ENCODE results near the gene RYR2. TPM values are rescaled to one million over a fixed set of nuclear protein-coding genes. Genes with fewer than 3 reads are reported as not detected.

RYR2 gene
- total RNA-seq, 1 donor from 2014 or later, result 7.8 TPM

DNA sequence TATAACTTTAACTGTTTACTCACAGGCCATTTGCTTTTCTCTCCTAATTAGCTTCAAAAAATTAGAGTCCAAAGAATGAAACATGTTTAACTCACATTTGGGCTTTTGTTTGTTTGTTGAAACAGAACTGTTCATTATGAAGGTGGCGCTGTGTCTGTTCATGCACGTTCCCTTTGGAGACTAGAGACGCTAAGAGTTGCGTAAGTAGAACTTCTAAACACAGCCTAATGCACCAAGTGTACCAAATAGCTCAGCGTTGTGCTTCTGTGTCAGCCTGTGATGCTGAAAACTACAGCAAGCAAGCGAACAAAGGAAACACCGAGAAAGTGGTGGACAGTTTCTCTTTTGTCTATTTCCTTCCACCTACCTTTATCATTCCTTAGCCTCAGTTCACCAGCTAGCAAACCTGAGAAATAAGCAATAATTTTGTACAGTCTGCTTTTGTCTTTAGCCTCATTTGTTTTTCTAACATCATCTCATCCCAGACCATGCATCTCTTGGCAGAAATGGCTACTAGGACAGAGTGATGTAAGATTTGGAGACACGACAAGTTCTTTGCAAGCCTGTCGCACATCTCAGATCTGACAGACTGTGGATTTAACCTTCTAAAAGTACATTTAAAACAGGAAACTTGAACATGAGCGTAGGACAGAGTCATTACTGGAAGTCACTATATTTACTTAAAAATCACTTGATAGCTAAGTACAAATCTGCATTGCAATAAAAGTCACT, 375.1 kb downstream of the RYR2 start:
- DNase-seq, result no peak

DNA sequence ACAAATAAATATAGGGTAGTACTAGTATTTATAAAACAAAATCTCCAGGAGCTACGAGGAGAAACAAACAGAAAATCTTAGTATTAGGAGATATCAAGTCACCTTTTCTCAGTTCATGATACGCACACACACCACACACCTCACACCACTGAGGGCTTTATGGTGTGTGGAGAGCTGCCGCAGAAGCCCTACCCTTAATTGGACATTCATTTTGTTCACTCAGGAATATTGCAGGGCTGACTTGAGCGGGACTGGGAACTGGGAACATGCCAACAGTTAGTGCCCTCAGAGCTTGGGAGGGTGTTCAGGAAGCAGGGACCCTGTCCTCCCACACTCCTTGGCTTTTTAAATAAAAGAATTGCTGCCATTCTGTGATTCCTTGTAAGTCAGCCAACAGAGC, 386.8 kb downstream of the RYR2 start:
- H3K27me3 ChIP-seq, result no peaks in the 10 kb centered on the region
- DNase-seq (no peak), ATAC-seq (no peak)
- H3K36me3 ChIP-seq, result no peaks in the 10 kb centered on the region
- intact Hi-C loops (cut with DNase I), result no loop called here
- H3K27ac ChIP-seq, result no peak overlapping the region
- H3K9me3 ChIP-seq, result no peaks in the 10 kb centered on the region
- no peak overlapping the region for H3K4me3 ChIP-seq
- H3K4me1 ChIP-seq, result no peaks in the 10 kb centered on the region
- TF ChIP-seq, protein P1, sequence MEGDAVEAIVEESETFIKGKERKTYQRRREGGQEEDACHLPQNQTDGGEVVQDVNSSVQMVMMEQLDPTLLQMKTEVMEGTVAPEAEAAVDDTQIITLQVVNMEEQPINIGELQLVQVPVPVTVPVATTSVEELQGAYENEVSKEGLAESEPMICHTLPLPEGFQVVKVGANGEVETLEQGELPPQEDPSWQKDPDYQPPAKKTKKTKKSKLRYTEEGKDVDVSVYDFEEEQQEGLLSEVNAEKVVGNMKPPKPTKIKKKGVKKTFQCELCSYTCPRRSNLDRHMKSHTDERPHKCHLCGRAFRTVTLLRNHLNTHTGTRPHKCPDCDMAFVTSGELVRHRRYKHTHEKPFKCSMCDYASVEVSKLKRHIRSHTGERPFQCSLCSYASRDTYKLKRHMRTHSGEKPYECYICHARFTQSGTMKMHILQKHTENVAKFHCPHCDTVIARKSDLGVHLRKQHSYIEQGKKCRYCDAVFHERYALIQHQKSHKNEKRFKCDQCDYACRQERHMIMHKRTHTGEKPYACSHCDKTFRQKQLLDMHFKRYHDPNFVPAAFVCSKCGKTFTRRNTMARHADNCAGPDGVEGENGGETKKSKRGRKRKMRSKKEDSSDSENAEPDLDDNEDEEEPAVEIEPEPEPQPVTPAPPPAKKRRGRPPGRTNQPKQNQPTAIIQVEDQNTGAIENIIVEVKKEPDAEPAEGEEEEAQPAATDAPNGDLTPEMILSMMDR (IDR thresholded peaks at IDR 0.05), result no peak

More for the DNA sequence above, 375.1 kb downstream of the RYR2 start:
- H3K9me3 ChIP-seq, result no peaks in the 10 kb centered on the region
- H3K4me1 ChIP-seq, result no peaks in the 10 kb centered on the region
- ATAC-seq, result no peak
- H3K36me3 ChIP-seq, result no peaks in the 10 kb centered on the region
- no peak overlapping the region for H3K4me3 ChIP-seq
- H3K27me3 ChIP-seq, result no peaks in the 10 kb centered on the region
- TF ChIP-seq, protein P1 (IDR thresholded peaks at IDR 0.05), result no peak
- intact Hi-C loops (cut with DNase I), result no loop called here
- no peak overlapping the region for H3K27ac ChIP-seq

DNA sequence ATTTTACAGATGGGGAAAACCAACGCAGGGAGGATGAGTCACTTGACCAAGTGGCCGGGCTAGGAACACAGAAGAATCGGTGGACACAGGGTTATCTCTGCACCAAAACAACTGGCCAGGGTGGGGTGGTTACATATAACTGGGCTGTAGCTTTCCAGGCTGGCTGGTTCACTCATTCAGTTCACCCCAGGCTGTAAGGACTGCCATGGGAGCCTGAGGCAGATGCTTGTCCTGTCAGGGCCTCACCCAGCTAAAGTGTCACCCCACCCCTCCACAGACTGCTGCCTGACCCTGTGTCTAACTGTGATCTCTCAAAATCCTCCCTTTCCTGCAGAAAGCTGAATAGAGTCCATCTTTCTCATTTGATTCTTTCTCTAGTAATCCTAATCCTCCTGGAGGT, 387.3 kb downstream of the RYR2 start:
- Histone ChIP-seq H3K36me3 (no peaks in the 10 kb centered on the region), H3K9me3 (no peaks in the 10 kb centered on the region), H3K4me1 (no peaks in the 10 kb centered on the region), H3K27ac (no peak overlapping the region), H3K4me3 (no peak overlapping the region), H3K27me3 (no peaks in the 10 kb centered on the region)
- ATAC-seq (no peak), DNase-seq (no peak)
- intact Hi-C loops (cut with DNase I), result no loop called here
- TF ChIP-seq, protein P1 (IDR thresholded peaks at IDR 0.05), result no peak

DNA sequence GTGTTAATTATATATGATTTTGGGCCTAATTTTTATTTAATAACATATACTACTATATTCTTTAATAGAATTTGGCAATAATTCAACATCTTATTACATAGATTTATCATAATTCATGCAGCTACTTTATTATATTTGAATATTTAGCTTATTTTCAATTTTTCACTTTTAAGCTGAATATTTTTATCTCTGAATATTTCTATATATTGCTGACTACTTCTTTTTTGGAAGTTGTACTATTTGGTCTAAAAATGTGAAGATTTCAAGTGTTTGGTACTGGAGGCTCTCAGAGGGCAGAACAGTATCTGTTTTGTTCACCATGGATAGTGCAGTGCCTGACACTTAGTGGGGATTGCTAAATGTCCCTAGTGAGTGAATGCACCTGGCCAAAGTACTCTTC, 389.5 kb downstream of the RYR2 start:
- no peaks in the 10 kb centered on the region for H3K9me3 ChIP-seq
- no peaks in the 10 kb centered on the region for H3K27me3 ChIP-seq
- H3K4me1 ChIP-seq, result no peaks in the 10 kb centered on the region
- intact Hi-C loops (cut with DNase I), result no loop called here
- H3K4me3 ChIP-seq, result no peak overlapping the region
- no peak for ATAC-seq
- H3K36me3 ChIP-seq, result no peaks in the 10 kb centered on the region
- no peak overlapping the region for H3K27ac ChIP-seq
- DNase-seq, result no peak
- TF ChIP-seq, protein P1 (IDR thresholded peaks at IDR 0.05), result no peak

DNA sequence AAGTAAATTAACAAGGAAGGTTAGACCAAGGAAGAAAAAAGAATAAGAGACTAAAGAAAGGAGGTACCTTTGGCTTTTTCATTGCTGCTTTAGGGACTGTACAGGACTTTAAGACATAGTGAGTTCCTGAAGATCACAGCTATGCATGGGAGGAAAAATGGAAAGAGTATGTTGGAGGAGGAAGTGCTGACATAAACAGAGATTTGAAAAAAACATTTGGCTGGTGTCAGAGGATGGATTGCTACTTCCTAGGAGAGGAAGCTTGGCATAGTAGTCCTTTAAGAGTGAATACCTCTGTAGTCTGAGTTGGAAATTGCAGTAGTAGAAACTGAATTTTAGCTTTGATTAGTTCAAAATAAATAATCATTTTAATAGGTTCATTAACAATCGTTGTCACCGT, 398.4 kb downstream of the RYR2 start:
- Histone ChIP-seq H3K36me3 (no peaks in the 10 kb centered on the region), H3K4me1 (no peaks in the 10 kb centered on the region), H3K9me3 (no peaks in the 10 kb centered on the region), H3K4me3 (no peak overlapping the region), H3K27me3 (no peaks in the 10 kb centered on the region), H3K27ac (no peak overlapping the region)
- DNase-seq, result no peak
- no peak for ATAC-seq
- TF ChIP-seq, protein P1 (IDR thresholded peaks at IDR 0.05), result no peak
- intact Hi-C loops (cut with DNase I), result no loop called here
